ACC112 (cell line): Measurements from ENCODE around the gene INKA1.

Experiments used
- H2AFZ ChIP-seq: fragments of 200-600 bp; sonication (generic); one replicate; pipeline ENCODE4 v1.6.0; 2017; ENCODE audit warnings: antibody characterized with exemption, low read length; ENCODE audit not compliant: unreplicated experiment
- H3K27ac ChIP-seq: fragments of 200-600 bp; sonication (generic); 2 replicates; pipeline ENCODE4 v1.5.1; 2014; ENCODE audit warnings: low read depth, mild to moderate bottlenecking, antibody characterized with exemption, low read length, moderate library complexity
- H3K27me3 ChIP-seq: fragments of 200-600 bp; sonication (generic); 2 replicates; pipeline ENCODE4 v1.6.1; 2014; ENCODE audit warnings: mild to moderate bottlenecking, antibody characterized with exemption, low read length, moderate library complexity, mixed read lengths; ENCODE audit not compliant: insufficient read depth
- H3K36me3 ChIP-seq: fragments of 200-600 bp; sonication (generic); 2 replicates; pipeline ENCODE4 v1.6.1; 2016; ENCODE audit warnings: mild to moderate bottlenecking, antibody characterized with exemption, low read length, moderate library complexity, mixed read lengths; ENCODE audit not compliant: insufficient read depth
- H3K4me1 ChIP-seq: fragments of 200-600 bp; sonication (generic); one replicate; pipeline ENCODE4 v1.6.1; 2016; ENCODE audit warnings: low read length, mixed read lengths; ENCODE audit not compliant: insufficient read depth, unreplicated experiment, control insufficient read depth
- H3K4me3 ChIP-seq: fragments of 200-600 bp; sonication (generic); 2 replicates; pipeline ENCODE4 v1.5.1; 2014; ENCODE audit warnings: mild to moderate bottlenecking, low read depth, low read length
- H3K79me2 ChIP-seq: fragments of 200-600 bp; sonication (generic); one replicate; pipeline ENCODE4 v1.6.0; 2016; ENCODE audit warnings: low read length; ENCODE audit not compliant: control insufficient read depth, unreplicated experiment, insufficient read depth

INKA1 gene

DNA sequence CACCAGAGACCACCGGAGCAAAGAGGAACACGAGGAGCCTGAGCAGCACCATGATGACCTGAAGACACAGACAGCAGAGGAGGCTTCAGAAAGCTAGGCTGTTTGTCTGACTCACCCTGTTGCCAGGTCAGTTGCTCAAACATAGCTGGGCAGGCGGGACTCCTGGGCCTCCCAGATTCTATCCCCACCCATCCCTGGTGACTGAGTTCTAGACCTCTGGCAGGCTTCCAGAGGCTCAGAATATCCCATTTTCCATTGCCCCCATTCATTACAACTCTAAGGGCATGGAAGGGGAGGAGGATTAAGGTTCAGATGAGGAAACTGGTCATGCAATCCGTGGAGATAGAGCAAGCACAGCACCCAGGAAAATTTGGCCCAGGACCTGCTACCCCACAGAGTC, 3.3 kb upstream of the INKA1 start, which contains the start of gene CDHR4:
Gene CDHR4 (minus strand): TSS at position 113 of the 400 bp plus-strand sequence. CDS start 61 bp downstream, at position 52.
- H3K4me1 ChIP-seq, result peaks cover 25% of the 10 kb centered on the region
- no peak within 1 kb of the TSS for H3K4me3 ChIP-seq
- H3K79me2 ChIP-seq, result no peaks in the 10 kb centered on the region
- H2AFZ ChIP-seq, result peak within 1 kb of the TSS; percentile 43
- H3K27me3 ChIP-seq, result peaks cover 4% of the 10 kb centered on the region; the same call in 1 of the 2 replicates
- H3K27ac ChIP-seq, result peak within 1 kb of the TSS; percentile 54
- no peaks in the 10 kb centered on the region for H3K36me3 ChIP-seq

GRCh38 chr3:49801160-49801559, 1.9 kb upstream of the INKA1 start:
- H2AFZ ChIP-seq, result no peak overlapping the region
- no peak overlapping the region for H3K4me3 ChIP-seq
- H3K36me3 ChIP-seq, result no peaks in the 10 kb centered on the region
- H3K27me3 ChIP-seq, result peaks cover 4% of the 10 kb centered on the region; the same call in 1 of the 2 replicates
- H3K4me1 ChIP-seq, result peaks cover 38% of the 10 kb centered on the region
- H3K79me2 ChIP-seq, result no peaks in the 10 kb centered on the region
- H3K27ac ChIP-seq, result no peak overlapping the region

- H3K4me1 ChIP-seq, result peaks cover 48% of the 10 kb centered on the region
- H3K27me3 ChIP-seq, result peaks cover 4% of the 10 kb centered on the region; the same call in 1 of the 2 replicates
- no peaks in the 10 kb centered on the region for H3K79me2 ChIP-seq
- H3K4me3 ChIP-seq, result peak overlapping the region; percentile 76
- no peak overlapping the region for H3K27ac ChIP-seq
- H2AFZ ChIP-seq, result peak overlapping the region; percentile 96
- no peaks in the 10 kb centered on the region for H3K36me3 ChIP-seq
Observed at GRCh38 chr3:49803465-49804140, 542 bp downstream of the INKA1 start.

GRCh38 chr3:49804141-49805041, 1.3 kb downstream of the INKA1 start:
- no peak overlapping the region for H3K27ac ChIP-seq
- H3K27me3 ChIP-seq, result peaks cover 4% of the 10 kb centered on the region; the same call in 1 of the 2 replicates
- peaks cover 2% of the 10 kb centered on the region; the same call in 1 of the 2 replicates for H3K36me3 ChIP-seq
- no peaks in the 10 kb centered on the region for H3K79me2 ChIP-seq
- peak overlapping the region; percentile 76 for H3K4me3 ChIP-seq
- H3K4me1 ChIP-seq, result peaks cover 42% of the 10 kb centered on the region
- no peak overlapping the region for H2AFZ ChIP-seq

DNA sequence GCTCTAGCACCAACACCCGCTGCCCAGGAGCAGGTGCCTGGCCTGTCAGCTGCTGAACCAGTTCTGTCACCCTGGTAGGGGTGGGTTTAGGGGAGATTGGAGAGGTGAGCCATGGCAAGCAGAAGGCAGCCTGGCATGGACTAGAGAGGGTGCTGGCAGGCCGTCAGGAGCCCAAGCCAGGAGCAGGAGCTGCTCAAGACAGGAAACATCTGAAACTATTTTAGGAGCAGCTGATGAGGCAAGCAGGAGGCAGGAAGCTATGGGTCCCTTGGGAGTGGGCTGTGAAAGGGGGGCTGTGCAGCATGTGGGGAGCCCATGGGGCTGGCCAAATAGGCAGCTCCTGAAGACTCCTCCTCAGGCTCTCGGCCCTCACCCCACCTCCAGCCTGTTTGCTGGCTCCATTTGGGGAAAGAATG, 2.3 kb downstream of the INKA1 start:
- peaks cover 4% of the 10 kb centered on the region; the same call in 1 of the 2 replicates for H3K27me3 ChIP-seq
- no peaks in the 10 kb centered on the region for H3K79me2 ChIP-seq
- no peak overlapping the region for H2AFZ ChIP-seq
- H3K4me1 ChIP-seq, result peaks cover 35% of the 10 kb centered on the region
- peaks cover 5% of the 10 kb centered on the region; the same call in 1 of the 2 replicates for H3K36me3 ChIP-seq
- H3K27ac ChIP-seq, result peak overlapping the region; percentile 30
- peak overlapping the region; percentile 7; the same call in 1 of the 2 replicates for H3K4me3 ChIP-seq

DNA sequence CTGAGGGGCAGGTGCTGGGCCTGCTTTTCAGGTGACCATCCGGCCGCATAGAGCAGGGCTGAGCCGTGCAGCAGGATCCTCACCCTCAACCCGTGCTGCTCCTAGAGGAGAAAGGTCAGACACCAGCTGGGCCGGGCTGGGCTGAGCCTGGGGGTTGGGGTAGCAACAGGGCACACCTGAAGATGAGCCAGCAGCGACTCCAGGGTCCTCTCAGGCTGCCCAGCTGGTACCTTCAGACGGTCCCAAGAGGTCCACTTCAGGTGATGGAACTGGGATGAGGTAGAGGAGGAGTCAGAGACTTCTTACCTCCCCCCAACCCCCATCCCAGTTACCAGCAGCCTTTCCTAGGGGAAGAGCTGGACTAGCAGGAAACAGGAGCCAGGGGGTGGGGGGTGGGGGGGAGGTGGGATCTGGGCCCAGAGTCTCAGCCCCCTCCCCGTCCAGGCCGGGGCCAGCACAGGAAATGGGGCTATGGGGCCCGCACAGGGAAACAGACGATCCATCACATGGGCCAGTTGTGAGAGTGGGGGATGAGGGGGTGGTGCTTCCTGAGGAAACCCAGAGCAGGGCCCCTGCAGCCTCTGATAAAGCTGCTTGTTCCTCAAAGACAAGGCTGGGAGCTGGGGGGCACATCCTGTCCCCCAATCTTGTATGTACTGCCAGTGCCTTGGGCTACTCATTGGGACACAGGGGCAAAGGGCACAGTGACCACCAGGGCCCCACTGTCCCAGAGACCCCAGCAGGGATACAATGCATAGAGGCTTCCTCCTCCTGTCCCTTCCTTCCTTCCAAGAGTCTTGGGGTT, 3.0 kb downstream of the INKA1 start:
- H2AFZ ChIP-seq, result no peak overlapping the region
- H3K4me1 ChIP-seq, result peaks cover 35% of the 10 kb centered on the region
- peaks cover 4% of the 10 kb centered on the region; the same call in 1 of the 2 replicates for H3K27me3 ChIP-seq
- H3K79me2 ChIP-seq, result no peaks in the 10 kb centered on the region
- no peak overlapping the region for H3K4me3 ChIP-seq
- H3K36me3 ChIP-seq, result peaks cover 5% of the 10 kb centered on the region; the same call in 1 of the 2 replicates
- peak overlapping the region; percentile 30 for H3K27ac ChIP-seq

- H3K27ac ChIP-seq, result no peak overlapping the region
- H3K4me3 ChIP-seq, result no peak overlapping the region
Observed at GRCh38 chr3:49806850-49807249, 3.8 kb downstream of the INKA1 start.

GRCh38 chr3:49807431-49808114, 4.5 kb downstream of the INKA1 start:
- peaks cover 39% of the 10 kb centered on the region for H3K4me1 ChIP-seq
- H3K27ac ChIP-seq, result no peak overlapping the region
- peaks cover under 1% of the 10 kb centered on the region for H3K79me2 ChIP-seq
- H2AFZ ChIP-seq, result no peak overlapping the region
- H3K27me3 ChIP-seq, result no peaks in the 10 kb centered on the region
- H3K4me3 ChIP-seq, result no peak overlapping the region
- peaks cover 10% of the 10 kb centered on the region; the same call in 1 of the 2 replicates for H3K36me3 ChIP-seq

More at GRCh38 chr3:49806850-49807249, 3.8 kb downstream of the INKA1 start:
- Histone ChIP-seq H3K27me3 (no peaks in the 10 kb centered on the region), H2AFZ (no peak overlapping the region), H3K79me2 (no peaks in the 10 kb centered on the region), H3K4me1 (peaks cover 35% of the 10 kb centered on the region), H3K36me3 (peaks cover 5% of the 10 kb centered on the region; the same call in 1 of the 2 replicates)

GRCh38 chr3:49812916-49813496, 9.9 kb downstream of the INKA1 start:
- Histone ChIP-seq H3K27ac (no peak overlapping the region), H3K4me3 (peak overlapping the region; percentile 80), H3K4me1 (peaks cover 16% of the 10 kb centered on the region), H3K36me3 (peaks cover 12% of the 10 kb centered on the region; the same call in 1 of the 2 replicates), H3K79me2 (peaks cover 11% of the 10 kb centered on the region), H2AFZ (peak overlapping the region; percentile 54), H3K27me3 (no peaks in the 10 kb centered on the region)
